ENCODE measurements around the gene KIF26B.

Gene KIF26B

DNA sequence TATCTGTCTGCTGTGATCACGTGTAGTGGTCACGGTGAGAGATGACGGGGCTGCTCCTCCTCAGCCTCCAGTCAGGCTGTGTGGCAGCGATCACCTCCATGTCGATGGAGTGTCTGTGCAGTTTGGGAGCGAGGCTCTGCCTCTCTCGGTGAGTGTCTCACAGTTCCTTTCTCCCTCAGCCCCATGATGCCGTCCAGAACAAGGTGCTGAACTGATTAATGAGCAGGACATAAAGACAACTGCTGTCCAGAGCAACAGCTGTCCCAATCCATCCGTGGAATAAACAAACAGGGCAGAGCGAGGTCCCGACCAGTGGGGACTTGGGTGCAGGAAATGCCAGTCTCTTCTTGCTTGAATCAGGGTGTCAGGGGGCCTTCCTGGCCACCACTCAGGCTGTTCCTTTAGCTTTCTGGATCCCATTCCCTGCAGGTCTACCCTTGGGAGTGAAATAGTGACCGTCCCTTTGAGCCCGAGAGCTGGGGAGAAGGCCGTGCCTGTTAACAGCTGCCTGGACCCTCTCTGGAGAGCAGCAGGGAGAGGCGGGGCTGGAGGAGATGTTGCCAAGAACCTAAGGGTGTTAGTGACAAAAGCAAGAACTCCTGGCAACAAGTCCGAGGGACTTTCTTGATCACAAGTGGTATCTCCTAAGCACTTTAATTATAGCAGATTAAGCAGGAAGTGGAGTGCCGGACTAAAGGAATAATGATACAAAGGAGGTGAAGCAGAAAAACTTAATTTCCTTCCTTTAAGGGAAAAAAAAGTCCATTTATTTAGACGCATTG, 443.9 kb downstream of the KIF26B start:
- DNase-seq (ENCODE audit: low read depth): no peak

DNA sequence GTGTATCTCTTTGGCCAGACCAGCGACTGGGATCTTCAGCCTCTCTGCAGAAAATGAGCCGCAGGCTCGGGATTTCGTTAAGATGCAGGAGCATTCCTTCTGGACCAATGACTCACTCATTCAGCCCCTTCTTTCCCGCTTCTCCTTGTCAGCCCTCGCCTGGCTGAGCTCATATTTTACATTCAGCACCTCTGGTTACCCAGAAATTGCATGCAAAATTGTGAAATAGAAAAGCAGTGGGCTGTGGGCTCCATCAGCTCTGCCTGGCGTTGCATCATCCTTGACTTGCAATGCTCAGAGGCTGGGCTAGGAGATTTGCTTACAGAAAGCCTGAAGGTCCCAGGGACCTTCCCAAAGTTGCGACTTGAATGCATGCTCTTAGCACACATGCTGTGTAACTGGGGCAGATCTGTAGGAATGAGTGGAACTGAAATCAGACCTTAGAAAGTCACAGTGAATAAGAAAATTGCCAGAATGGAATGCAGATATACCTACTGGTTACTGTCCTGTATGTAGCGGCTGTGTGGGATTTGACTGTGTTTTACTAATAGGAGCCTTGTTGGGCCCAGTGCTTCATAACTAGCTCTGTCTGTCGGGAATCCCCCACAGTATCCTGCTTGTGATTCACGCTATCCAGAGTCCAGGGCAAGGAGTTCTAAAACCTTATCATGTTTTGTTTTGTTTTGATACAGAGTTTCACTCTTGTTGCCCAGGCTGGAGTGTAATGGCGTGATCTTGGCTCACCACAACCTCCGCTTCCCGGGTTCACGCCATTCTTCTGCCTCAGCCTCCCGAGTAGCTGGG, 444.8 kb downstream of the KIF26B start:
- no peak for DNase-seq (ENCODE audit: low read depth)

DNA sequence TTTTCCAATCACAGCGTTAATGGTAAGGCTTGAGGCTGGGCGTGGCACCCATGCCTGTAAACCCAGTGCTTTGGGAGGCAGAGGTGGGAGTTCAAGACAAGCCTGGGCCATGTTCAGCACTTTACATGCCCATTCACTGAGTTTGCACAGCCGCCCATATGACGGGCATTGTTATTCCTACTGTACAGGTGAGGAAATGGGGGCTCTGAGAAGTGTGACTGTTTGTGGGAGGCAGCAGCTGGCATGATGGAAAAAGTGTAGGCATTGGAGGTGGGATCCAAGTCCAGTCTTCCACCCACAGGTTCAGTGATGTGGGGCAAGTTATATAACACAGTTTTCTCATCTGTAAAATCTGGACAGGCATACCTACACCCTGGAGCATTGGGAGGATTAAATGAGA, 445.9 kb downstream of the KIF26B start:
- no peak for DNase-seq (ENCODE audit: low read depth)

DNA sequence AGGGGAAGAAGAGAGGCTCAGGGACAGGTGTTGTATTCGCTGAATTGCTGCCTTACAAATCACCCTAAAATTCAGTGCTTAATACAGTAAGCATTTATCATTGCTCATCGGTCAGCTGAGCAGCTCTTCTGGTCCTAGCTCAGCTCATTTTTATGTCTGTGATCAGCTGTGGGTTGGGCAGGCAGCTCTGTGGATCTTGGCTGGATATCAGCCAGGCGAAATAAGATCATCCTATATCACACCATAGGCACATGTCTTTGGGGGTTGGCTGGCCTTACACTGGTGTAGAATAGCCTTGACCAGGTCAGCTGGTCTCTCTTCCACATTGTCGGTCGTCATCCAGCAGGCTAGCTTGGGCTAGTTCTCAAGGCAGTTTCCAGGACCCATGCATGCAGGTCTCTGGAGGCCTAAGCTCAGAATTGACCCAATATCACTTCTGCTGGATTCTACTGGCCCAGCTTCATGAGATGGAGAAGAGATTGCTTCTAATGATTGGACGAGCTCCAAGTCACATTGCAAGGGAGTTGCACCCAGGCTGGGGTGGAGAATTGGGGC, 448.6 kb downstream of the KIF26B start:
- DNase-seq (ENCODE audit: low read depth): no peak

DNA sequence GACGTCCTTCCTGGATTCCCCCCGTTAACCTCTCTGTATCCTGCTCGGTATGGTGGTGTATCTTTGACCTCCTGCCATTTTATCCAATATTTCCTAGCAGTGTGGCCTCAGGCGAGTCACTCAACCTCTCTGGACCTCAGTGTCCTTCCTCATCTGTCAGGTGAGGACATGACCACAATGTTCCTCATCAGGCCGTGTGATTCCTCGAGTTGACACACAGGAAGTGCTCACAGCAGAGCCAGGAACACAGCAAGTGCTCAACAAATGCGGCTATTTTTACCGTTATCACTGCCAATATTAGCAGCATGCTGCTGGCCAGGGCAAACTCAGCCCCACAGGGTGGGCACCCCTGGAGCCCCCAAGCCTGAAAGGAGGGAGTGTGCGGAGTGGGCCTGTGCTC, 450.2 kb downstream of the KIF26B start:
- DNase-seq (ENCODE audit: low read depth): no peak

DNA sequence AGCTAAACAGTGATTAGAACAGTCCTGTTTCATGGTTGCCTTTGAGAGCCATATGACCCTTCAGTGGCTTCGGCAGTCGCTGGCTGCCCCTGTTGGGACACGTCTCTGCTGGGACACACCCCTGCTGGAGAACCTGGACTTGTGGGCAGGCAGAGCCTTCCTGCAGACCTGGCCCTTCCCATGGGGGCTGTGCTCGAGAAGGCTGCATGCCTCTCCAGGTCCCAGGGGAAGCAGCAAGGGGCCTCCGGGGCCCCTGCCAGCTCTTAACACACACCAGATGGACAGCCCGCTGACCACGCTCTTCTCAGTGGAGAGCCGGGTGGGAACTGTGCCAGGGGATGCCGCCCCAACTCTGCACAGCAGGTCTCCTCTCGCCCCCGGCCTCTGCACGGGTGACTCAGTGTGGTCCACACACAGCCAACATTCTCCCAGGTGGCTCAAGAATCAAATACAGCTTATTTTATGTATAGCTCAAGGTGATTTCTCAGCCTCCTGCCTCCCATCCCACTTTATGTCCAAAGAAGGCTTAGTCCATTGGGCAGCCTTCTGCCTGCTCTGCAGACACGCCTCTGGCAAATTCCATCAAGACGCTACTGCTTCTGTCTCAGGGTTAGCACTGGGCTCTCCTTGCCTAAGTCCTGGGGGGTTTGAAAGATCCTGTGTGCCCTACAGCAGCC, 450.8 kb downstream of the KIF26B start:
- DNase-seq (ENCODE audit: low read depth): no peak

DNA sequence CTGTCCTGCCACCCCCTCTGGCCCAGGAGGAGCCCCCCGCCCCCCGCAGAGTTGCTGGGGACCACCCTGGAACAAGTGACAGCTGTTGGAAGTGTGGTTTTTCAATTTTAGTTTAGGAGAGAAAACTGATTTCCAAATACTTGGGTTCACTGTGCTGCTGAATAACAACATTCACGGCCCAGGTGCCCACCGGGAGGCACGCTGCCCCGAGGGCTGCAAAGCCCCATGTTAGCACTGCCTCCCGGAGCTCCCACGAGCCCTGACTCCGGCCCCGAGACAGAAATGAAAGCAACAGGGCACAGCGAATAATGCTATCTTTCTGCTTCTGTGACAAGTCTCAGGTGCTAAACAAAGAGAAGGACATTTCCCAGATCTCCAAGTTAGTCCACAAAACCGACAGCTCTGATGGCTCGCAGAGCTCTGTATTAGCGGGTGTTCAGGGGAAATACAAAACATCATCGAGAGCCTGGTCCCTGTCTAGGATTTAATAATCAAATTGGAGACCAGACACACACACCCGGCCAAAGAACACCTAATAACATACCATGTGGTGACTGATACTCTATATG, 451.5 kb downstream of the KIF26B start:
- DNase-seq (ENCODE audit: low read depth): no peak

DNA sequence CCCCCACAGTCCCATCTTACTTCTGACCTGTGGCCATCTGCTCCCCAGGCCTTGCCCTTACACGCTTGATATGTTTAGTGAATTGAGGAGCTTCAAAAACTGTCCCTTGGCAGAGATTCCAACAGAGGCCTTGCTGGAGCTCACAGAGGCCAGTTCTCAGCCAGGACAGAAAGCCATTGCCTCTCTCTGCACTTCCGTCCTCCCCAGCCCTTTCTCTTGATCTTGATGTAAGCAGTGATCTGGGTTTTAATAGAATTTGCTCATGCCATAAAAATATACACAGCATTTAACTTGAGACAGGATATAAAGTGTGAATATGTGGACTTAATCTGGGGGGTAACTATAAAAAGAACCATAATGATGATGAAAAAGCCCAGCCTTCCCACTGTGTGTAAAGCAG, 453.5 kb downstream of the KIF26B start:
- no peak for DNase-seq (ENCODE audit: low read depth)

DNA sequence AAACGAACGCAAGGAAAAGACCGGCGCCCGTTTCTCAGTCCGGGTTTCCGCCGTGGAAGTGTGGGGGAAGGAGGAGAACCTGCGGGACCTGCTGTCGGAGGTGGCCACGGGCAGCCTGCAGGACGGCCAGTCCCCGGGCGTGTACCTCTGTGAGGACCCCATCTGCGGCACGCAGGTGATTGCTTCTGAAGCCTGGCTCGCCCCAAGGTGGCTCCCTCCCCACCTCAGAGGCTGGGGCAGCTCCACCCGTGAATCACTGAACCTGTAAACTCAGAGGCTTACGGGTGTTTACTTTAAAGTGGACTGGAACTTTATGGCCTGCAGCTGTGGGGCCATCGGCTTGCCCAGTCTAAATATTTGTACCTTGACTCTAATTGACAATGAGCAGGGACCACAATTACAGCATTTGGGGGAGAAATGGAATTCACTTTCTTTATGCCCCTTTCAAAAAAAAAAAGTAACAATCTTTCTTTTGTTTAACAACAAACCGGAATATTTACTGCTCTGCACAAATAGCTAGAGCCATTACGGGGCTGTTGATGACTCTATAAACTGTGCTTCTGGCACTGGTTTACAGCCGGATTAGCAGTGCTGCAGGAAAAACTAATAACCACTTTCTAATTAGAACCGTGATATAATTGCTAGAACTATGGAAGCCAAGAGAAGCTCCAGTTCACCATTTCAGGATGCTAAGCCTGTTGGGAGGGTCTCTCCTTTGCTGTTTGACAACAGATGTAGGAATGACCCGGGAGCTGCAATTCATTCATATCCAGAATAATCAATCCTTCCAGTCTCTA, 454.8 kb downstream of the KIF26B start:
- no peak for DNase-seq (ENCODE audit: low read depth)

DNA sequence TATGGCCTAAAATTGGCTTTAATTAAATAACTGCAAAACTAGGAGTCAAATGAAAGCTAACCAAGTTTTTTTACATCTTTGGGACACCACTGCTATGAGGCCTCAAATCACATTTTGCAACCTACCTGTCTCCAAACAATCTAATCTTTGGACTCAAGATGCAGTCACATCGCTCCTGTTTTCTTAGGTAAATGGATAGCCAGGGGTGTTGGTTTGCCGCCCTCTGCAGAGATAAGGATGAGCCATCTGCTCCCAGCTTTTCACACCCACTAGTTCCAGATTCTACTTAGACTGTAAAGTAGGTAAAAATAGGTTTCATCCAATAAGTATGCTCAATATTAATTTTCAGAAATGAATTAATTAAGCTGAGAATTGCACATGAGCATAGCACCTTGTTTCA, 456.5 kb downstream of the KIF26B start:
- no peak for DNase-seq (ENCODE audit: low read depth)

DNA sequence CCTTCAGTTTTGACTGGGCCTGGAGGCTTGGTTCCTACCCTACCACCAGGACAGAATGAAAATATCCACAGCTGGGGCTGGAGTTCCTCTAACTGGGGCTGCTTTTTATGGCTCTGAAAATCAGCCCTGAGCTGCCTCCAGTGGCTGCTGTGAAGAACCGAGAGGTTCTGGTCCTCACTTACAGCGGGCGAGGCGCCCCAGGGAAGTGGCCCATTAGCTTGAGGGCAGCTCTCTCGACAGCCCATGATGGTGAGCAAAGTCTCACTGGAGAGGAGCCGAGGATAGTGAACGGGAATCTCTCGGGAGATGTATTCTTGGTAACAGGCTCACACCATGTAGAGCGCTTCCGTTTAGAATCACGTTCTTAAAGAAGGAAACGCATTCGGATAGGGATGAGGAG, 459.7 kb downstream of the KIF26B start:
- no peak for DNase-seq (ENCODE audit: low read depth)

DNA sequence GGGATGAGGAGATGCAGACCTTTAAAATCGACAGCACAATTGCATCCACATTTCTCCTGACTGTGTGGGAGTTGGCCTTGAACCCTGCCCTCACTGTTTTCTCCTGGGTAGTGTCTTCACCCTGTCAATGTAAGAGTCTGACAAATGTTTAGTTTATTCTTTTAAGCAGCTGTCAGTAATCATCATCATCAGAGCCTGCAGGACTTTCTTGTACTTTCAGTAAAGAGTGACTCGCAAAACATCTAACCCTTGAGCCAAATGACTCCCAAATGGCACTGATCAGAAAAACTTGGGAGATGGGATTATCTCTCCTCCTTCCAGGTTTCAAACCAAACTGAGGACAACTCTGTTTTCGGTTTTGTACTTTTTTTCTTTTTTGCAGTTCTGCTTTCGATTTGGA, 460.2 kb downstream of the KIF26B start:
- no peak for DNase-seq (ENCODE audit: low read depth)

DNA sequence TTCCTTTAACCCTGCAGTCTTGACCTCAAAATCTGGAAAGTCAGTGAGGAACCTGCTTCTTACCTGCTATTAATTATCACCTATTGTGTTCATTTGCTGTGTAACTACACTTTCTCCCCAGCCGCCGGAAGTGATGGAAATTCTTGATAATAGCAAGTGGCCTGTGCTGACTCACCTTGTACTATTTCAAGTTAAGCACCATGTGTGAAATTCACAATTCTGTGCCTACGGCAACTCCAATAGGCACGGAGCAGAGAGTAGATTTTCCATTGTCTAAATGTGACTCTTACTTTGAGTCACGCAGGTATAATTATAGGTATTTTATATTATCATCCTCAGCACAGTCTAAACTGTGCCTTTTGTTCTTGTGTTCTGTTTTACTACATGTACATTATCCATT, 466.8 kb downstream of the KIF26B start:
- no peak for DNase-seq (ENCODE audit: low read depth)

DNA sequence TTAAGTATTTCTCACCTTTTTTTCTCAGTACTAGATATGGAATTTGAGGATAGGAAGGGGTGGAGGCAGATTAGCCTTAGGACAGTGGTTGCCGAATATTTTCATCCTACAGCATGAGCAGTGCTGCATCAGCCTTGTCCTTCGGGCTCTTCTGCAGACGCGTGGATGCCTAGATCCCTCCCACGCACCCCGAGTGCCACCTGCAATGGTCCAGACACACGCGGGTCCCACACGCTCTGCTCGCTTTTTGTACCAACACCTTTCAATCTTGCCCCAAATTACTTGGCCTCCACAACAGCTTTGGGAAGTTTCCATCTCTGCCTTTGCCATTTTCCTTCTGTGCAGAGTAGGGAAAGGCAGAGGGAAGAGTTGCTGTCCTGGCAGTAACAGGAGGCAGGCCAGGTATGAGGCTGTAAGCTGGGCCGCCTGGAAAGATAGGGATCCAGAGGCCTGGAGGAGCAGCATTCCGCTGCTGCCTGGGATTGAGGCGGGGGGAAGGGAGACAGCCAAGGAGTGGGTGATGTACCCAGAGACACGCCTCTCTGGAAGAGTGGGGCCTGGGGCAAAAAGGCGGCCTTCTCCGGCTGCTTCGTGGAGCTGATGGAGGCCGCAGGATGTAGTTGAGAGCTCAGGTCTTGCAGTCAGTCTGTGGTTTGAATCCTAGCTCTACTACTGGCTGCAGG, 467.7 kb downstream of the KIF26B start:
- no peak for DNase-seq (ENCODE audit: low read depth)

DNA sequence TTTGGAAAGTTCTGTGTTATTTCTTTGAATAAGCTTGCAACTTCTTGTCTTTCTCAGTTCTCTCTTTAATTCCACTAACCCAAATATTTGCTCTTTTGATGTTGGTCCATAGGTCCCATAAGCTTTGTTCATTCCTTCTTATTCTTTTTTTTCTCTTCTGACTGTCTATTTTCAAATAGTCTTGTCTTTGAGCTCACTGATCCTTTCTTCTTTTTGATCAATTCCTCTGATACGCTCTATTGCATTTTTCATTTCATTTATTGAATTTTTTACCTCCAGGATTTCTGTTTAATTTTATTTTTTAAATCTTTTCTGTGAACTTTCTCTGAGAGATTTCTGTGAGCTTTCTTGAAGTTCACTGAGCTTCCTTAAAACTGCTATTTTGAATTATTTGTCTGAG, 486.6 kb downstream of the KIF26B start:
- DNase-seq (ENCODE audit: low read depth): no peak

DNA sequence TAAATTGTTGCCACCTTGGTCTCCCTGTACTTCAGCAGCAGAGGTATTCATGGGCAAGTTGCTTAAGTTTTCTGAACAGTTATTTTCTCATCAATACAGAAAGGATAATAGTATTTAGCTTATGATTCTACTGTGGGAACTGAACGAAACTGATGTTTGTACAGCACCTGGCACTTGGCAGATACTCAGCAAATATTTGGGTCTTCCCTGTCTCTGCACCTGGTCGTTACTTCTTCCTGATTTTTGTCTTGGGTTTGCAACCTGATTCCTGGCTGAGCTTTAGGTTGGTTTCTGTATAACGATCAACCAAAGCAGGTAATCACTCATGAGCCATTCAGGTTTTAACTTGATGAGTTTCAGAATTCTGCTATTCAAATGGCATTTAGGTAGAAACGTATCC, 490.6 kb downstream of the KIF26B start:
- no peak for DNase-seq (ENCODE audit: low read depth)

DNA sequence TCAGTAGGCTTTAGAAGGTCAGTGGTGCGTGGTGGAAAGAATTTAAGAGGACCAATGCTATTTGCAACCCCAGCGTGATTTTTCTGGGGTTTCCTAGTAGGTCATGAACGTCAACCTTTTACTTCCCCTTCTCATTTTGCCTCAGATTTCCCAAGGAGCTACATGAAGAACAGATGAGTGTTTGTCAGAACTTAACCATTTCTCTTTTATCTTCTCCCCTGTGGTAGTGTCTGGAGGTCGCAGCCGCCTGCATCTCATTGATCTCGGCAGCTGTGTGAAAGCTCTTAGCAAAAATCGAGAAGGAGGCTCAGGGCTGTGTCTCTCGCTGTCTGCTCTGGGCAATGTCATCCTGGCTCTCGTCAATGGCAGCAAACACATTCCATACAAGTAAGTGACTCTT, 491.1 kb downstream of the KIF26B start:
- no peak for DNase-seq (ENCODE audit: low read depth)

DNA sequence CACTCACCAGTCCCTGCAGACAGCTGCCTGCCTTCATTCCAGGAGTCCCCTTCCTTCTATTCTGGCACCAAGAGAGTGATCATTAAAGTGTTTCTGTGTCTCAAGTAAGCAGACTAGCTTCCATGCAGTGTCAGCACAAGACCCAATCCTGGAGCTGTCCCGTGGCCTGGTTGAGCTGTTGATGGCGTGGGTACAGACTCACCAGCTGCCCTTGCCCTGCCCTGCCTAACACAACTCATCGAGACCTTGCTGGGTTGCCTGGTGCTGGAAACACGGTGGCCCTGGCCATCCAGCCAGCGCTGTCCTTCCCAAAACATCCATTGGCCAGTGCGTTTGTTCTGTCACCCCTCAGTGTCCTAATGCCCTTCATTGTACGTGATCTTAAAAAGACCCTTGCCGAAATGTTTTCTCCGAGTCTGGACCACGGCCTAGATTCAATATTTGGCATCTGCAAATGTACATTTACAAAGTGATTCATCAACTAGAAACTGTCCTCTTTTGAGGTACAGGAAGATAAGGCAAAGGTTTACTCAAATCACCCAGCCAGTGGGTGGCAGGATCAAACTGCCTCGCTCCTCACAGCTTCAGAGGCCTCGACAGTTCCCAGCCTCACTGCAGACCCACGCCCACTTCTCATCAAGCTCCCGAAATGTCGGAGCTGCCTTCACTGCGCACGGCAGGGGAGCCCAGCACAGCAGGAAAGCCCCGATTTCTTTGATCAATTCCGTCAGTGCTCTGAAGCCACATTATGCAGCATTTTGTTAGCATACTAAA, 494.2 kb downstream of the KIF26B start:
- no peak for DNase-seq (ENCODE audit: low read depth)

DNA sequence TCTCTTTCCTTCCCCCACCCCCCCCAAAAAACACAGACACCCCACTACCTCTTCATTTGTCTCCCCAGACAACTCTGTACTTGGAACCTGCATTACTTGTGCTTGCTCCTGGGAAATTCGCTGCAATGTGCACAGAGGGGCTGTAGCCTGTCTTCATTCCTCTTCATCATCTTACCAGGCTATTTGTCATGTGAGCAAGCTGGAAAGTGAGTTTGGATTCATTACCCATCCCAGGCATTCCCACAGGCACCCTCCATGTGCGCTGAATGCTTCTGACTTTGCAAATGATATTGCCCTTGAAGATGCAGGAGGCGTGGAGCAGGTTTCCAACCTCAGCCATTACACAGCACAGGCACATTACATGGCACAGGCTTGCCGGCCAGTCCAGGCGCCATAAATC, 494.9 kb downstream of the KIF26B start:
- no peak for DNase-seq (ENCODE audit: low read depth)

DNA sequence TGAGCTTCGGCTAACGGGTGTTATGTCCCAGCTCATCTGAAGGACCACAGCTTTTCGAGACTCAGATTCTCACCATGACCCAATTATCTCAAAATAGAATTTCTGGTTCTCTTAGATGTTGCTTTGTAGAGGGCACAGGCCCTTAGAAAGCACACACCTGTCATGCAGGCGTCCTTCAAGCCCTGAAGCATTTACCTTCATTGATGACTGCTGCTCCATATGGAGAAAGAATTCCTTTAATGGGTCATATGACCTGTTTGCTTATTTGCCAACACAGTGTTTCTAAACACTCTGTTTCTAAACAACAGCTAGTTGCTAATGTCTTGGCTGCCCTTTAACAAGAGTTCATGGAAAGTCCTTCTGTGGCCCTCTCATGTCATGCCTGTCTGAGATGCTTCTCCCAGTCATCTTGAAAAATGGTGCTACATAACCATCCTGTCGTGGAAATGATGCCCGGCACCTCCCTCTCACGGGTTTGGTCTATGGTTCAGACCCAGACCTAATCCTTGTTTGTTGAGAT, 495.7 kb downstream of the KIF26B start:
- no peak for DNase-seq (ENCODE audit: low read depth)

All from HS-27A (cell line).